Measurements from ENCODE around the gene HBG2.

DNA sequence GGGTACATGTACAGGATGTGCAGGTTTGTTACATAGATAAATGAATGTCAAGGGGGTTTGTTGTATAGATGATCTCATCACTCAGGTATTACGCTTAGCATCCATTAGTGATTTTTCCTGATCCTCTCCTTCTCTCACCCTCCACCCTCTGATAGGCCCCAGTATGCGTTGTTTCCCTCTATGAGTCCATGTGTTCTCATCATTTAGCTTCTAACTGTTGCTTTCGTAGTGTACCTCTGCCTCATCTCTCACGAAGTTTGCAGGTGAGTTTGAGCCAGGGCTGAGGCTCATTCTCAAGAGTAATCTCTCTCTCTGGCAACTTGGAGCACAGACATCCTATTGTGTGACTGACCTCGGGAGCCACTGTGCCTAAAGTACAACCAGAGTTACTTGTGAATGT, 19.8 kb upstream of the HBG2 start:
- TF ChIP-seq FOXK1 (CRISPR knock-in tag; IDR thresholded peaks at IDR 0.05; ENCODE audit: borderline replicate concordance) (no peak), PRPF4 (IDR thresholded peaks at IDR 0.05; ENCODE audit: insufficient read depth, low read depth, low read length, poor library complexity, severe bottlenecking) (no peak), HNRNPK (IDR thresholded peaks at IDR 0.05; ENCODE audit: low read depth, low read length, poor library complexity, severe bottlenecking) (no peak), CHD7 (IDR thresholded peaks at IDR 0.05; ENCODE audit: low read depth, low read length) (no peak), SIX5 (IDR thresholded peaks at IDR 0.05; ENCODE audit: borderline replicate concordance in 1 of 2, insufficient read depth in 1 of 2, low read depth in 1 of 2, low read length in 2 of 2) (no peak), ZNF77 (CRISPR knock-in tag; IDR thresholded peaks at IDR 0.05) (no peak), CSDE1 (IDR thresholded peaks at IDR 0.05) (no peak), CTCF (IDR thresholded peaks at IDR 0.05 in 2 of 3, conservative IDR thresholded peaks at IDR 0.05 in 1 of 3; ENCODE audit: insufficient read depth in 2 of 3, low read depth in 1 of 3, low read length in 3 of 3) (no peak), RCOR1 (IDR thresholded peaks at IDR 0.05; ENCODE audit: borderline replicate concordance in 1 of 2, low read depth in 2 of 2, low read length in 2 of 2) (no peak)
- TF ChIP-seq, protein P1, sequence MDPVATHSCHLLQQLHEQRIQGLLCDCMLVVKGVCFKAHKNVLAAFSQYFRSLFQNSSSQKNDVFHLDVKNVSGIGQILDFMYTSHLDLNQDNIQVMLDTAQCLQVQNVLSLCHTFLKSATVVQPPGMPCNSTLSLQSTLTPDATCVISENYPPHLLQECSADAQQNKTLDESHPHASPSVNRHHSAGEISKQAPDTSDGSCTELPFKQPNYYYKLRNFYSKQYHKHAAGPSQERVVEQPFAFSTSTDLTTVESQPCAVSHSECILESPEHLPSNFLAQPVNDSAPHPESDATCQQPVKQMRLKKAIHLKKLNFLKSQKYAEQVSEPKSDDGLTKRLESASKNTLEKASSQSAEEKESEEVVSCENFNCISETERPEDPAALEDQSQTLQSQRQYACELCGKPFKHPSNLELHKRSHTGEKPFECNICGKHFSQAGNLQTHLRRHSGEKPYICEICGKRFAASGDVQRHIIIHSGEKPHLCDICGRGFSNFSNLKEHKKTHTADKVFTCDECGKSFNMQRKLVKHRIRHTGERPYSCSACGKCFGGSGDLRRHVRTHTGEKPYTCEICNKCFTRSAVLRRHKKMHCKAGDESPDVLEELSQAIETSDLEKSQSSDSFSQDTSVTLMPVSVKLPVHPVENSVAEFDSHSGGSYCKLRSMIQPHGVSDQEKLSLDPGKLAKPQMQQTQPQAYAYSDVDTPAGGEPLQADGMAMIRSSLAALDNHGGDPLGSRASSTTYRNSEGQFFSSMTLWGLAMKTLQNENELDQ (CRISPR knock-in tag; IDR thresholded peaks at IDR 0.05; ENCODE audit: borderline replicate concordance): no peak
